ENCODE measurements around the gene ZBTB49.

Gene ZBTB49

DNA sequence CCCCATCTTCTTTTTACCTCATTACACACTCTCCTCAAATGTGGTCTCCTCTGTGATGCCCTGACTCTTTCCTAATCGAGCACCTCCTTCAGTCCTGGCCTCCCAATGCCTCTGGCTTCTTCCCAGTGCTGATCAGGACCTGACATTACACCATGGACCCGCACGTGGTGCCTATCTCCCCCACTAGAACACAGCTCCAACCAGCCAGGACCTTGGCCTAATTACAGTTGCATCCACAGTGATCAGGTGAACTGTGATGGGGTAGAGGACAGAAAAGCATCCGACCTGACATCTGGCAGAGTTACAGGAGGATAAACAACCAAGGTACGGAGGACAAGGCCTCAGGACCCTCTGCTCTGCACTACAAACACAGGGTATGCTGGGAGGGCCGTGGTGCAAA, 12.5 kb upstream of the ZBTB49 start:
- in situ Hi-C loops (cut with MboI; ENCODE audit: low sequenced_read_pairs, unreplicated experiment), result no loop called here
- TF ChIP-seq, protein P1, sequence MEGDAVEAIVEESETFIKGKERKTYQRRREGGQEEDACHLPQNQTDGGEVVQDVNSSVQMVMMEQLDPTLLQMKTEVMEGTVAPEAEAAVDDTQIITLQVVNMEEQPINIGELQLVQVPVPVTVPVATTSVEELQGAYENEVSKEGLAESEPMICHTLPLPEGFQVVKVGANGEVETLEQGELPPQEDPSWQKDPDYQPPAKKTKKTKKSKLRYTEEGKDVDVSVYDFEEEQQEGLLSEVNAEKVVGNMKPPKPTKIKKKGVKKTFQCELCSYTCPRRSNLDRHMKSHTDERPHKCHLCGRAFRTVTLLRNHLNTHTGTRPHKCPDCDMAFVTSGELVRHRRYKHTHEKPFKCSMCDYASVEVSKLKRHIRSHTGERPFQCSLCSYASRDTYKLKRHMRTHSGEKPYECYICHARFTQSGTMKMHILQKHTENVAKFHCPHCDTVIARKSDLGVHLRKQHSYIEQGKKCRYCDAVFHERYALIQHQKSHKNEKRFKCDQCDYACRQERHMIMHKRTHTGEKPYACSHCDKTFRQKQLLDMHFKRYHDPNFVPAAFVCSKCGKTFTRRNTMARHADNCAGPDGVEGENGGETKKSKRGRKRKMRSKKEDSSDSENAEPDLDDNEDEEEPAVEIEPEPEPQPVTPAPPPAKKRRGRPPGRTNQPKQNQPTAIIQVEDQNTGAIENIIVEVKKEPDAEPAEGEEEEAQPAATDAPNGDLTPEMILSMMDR (IDR thresholded peaks at IDR 0.05; ENCODE audit: borderline replicate concordance, control extremely low read depth, extremely low read depth, insufficient read depth, missing control alignments), result no peak
- DNase-seq (ENCODE audit: low spot score), result no peak

DNA sequence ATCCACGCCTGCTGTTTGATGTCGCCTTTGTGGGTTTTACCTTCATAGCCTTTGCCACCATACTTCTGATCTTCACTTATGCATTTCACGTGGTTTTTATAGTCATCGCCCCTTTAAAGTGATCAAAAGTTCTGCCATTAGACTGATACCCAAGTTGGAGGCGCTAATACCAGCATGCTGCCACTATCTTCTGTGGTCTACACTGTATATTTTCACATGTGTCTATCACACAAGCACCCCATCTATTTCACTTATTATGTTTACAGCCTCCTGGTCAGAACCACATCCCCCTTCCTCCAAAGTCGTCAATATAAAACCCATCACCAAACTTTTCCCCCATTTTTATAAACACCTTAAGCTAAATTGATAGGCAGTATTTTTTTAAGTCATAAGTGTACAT, 8.3 kb upstream of the ZBTB49 start:
- TF ChIP-seq, protein P1 (IDR thresholded peaks at IDR 0.05; ENCODE audit: borderline replicate concordance, control extremely low read depth, extremely low read depth, insufficient read depth, missing control alignments), result no peak
- in situ Hi-C loops (cut with MboI; ENCODE audit: low sequenced_read_pairs, unreplicated experiment), result no loop called here

DNA sequence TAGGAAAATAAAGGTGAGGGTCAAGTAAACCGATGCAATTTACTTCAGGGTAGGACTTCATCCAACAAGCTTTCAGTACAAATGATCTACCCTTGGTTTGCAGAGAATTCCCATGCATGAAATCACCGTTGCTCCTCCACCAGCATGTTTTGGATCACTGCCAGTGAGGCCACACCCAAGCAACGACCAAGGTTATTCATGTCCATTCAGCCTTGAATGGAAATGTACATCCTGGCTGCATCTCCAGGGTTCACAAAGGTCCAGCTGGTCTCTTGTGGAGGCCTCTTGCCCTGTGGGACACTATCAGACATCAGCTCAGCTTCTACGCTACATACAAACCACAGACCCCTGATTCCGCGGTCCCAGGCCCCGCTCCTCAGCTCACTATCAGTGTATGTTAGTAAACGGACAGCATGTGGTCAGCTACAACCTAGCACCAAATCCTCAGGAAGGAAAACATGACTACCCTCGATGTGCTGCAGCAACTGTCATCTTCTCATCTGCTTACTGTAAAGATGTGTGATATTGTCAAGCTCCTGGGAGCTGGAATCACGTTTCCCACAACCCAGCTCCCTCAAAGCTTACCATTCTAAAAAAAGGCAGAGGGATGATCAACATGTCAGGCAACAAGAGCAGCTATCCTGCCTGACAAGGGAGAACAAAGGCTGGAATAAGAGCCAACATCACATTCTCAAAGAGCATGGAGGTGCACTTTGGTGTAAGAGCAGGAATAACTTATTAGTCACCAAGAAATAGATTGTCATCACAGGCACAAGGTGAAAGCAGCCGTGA, 5.0 kb upstream of the ZBTB49 start:
- TF ChIP-seq, protein P1 (IDR thresholded peaks at IDR 0.05; ENCODE audit: borderline replicate concordance, control extremely low read depth, extremely low read depth, insufficient read depth, missing control alignments), result no peak
- in situ Hi-C loops (cut with MboI; ENCODE audit: low sequenced_read_pairs, unreplicated experiment), result no loop called here
- DNase-seq (ENCODE audit: low spot score), result no peak

More for the DNA sequence above, 8.3 kb upstream of the ZBTB49 start:
- DNase-seq (ENCODE audit: low spot score), result no peak

DNA sequence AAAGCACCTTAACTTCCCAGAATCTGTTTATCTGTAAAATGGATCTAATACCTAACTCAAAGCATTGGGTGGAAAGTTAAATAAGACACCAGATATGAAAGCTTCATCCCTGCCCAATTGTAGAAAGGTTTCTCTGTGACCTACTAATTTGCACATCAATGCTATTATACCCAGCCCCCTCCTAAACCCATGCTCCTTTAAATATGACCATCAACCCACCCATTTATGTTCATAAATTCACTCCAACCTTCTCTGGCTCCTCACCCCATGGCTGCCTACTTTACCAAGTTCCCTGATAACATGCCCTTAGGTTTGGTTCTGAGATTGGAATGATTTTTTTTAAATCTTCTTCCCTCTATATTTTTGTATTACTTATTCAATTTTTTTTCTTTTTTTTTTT, 2.0 kb upstream of the ZBTB49 start:
- no peak for DNase-seq (ENCODE audit: low spot score)
- TF ChIP-seq, protein P1 (IDR thresholded peaks at IDR 0.05; ENCODE audit: borderline replicate concordance, control extremely low read depth, extremely low read depth, insufficient read depth, missing control alignments), result no peak
- in situ Hi-C loops (cut with MboI; ENCODE audit: low sequenced_read_pairs, unreplicated experiment), result no loop called here

DNA sequence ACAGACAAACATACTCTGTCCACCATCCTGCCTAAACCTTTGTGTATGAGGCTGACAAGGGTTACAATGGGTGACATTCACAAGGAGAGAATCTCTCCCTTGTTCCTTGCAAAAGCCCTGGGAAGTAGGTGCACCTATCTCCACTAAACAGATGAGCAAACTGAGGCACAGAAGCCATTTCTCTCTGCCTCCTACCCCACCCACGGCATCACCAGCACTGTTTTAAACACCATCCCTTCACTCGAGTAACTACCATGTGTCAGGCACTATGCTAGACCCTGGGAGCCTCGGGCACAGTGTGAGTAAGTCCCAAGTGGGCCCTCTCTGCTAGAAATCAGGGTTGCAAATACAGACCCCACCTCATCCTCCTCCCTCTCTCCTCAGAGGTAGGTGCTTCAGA, 996 bp upstream of the ZBTB49 start:
- in situ Hi-C loops (cut with MboI; ENCODE audit: low sequenced_read_pairs, unreplicated experiment), result no loop called here
- no peak for DNase-seq (ENCODE audit: low spot score)
- TF ChIP-seq, protein P1 (IDR thresholded peaks at IDR 0.05; ENCODE audit: borderline replicate concordance, control extremely low read depth, extremely low read depth, insufficient read depth, missing control alignments), result no peak

- in situ Hi-C loops (cut with MboI; ENCODE audit: low sequenced_read_pairs, unreplicated experiment), result no loop called here
- TF ChIP-seq, protein P1 (IDR thresholded peaks at IDR 0.05; ENCODE audit: borderline replicate concordance, control extremely low read depth, extremely low read depth, insufficient read depth, missing control alignments), result no peak
- DNase-seq (ENCODE audit: low spot score), result no peak
These were observed 482 bp upstream of the ZBTB49 start for GRCh38 chr4:4289597-4289940.
